Smooth muscle cell (in vitro differentiated cells): Measurements from ENCODE around the gene ZNF474. TPM values are rescaled to one million over a fixed set of nuclear protein-coding genes. Genes with fewer than 3 reads are reported as not detected.

Experiments used
- DNase-seq: peaks from one replicate; lab custom pipeline; 2025; ENCODE audit not compliant: unreplicated experiment; lab: John Stamatoyannopoulos, UW
- H2AFZ ChIP-seq: fragments of 200-600 bp; sonication (generic); 2 replicates; pipeline ENCODE4 v1.6.0; 2016; ENCODE audit warnings: antibody characterized with exemption, low read depth, mild to moderate bottlenecking
- H3F3A ChIP-seq: fragments of 200-600 bp; sonication (generic); 2 replicates; pipeline ENCODE4 v1.6.0; 2017; ENCODE audit warnings: antibody characterized with exemption, low read depth
- H3K27ac ChIP-seq: fragments of 200-600 bp; sonication (generic); 2 replicates; pipeline ENCODE4 v1.5.1; 2016; ENCODE audit warnings: low read depth, mild to moderate bottlenecking
- H3K27me3 ChIP-seq: fragments of 200-600 bp; sonication (generic); 2 replicates; pipeline ENCODE4 v1.6.1; 2016; ENCODE audit warnings: low read depth, mild to moderate bottlenecking
- H3K36me3 ChIP-seq: fragments of 200-600 bp; sonication (generic); 2 replicates; pipeline ENCODE4 v1.5.1; 2016; ENCODE audit warnings: low read depth
- H3K4me1 ChIP-seq: fragments of 200-600 bp; sonication (generic); 2 replicates; pipeline ENCODE4 v1.5.1; 2016; ENCODE audit warnings: low read depth
- H3K4me2 ChIP-seq: fragments of 200-600 bp; sonication (generic); 2 replicates; pipeline ENCODE4 v1.6.0; 2016; ENCODE audit warnings: mild to moderate bottlenecking
- H3K4me3 ChIP-seq: fragments of 200-600 bp; sonication (generic); 2 replicates; pipeline ENCODE4 v1.5.1; 2016; ENCODE audit warnings: mild to moderate bottlenecking
- H3K79me2 ChIP-seq: fragments of 200-600 bp; sonication (generic); 2 replicates; pipeline ENCODE4 v1.6.0; 2016; ENCODE audit warnings: low read depth, mild to moderate bottlenecking
- H3K9ac ChIP-seq: fragments of 200-600 bp; sonication (generic); 2 replicates; pipeline ENCODE4 v1.6.0; 2016; ENCODE audit warnings: low read depth
- H3K9me3 ChIP-seq: fragments of 200-600 bp; sonication (generic); replicated peaks from 2 replicates; pipeline ENCODE4 v1.5.1; 2016; ENCODE audit warnings: low read depth
- H4K20me1 ChIP-seq: fragments of 200-600 bp; sonication (generic); 2 replicates; pipeline ENCODE4 v1.6.0; 2016; ENCODE audit warnings: low read depth
- CTCF ChIP-seq: fragments of 200-600 bp; sonication (generic); IDR thresholded peaks from 2 replicates; pipeline ENCODE4 v1.5.1; 2017; ENCODE audit warnings: borderline replicate concordance, mild to moderate bottlenecking, antibody characterized with exemption; ENCODE audit not compliant: insufficient read depth, poor library complexity, severe bottlenecking
- WGBS: methylation state at CpG from one replicate; pipeline ENCODE4 v1.1.7; 2016; ENCODE audit warnings: low lambda C conversion rate; 5-methylcytosine and 5-hydroxymethylcytosine counted together
- polyA plus RNA-seq: library from polyadenylated mRNA; unstranded; fragments of >200 nt; fragmentation: Nextera tagmentation; extraction: Ambion mirVana; gene quantifications from 2 replicates; pipeline ENCODE4 v1.2.1, GENCODE V29; 2016
- total RNA-seq: library from RNA; depleted of rRNA; stranded (reverse); fragments of >200 nt; gene quantifications from 2 replicates; pipeline ENCODE4 v1.2.3, GENCODE V29; 2014

ZNF474 gene
- total RNA-seq, result 1.1 and 3.3 TPM in 2 replicates
- 0.82 and 2.2 TPM in 2 replicates for polyA plus RNA-seq

GRCh38 chr5:122129306-122129705, at the start of gene ZNF474:
Gene ZNF474, plus strand, starts transcription at chr5:122129546. Its CDS starts 22,445 bp downstream, at chr5:122151991.
- Histone ChIP-seq H3F3A (no peaks in the 10 kb centered on the region), H3K27me3 (no peaks in the 10 kb centered on the region), H3K4me2 (peak within 1 kb of the TSS; percentile 75), H3K27ac (peak within 1 kb of the TSS; percentile 98), H3K9me3 (no peaks in the 10 kb centered on the region), H3K9ac (peak within 1 kb of the TSS; percentile 94), H3K4me3 (peak within 1 kb of the TSS; percentile 2), H2AFZ (no peak within 1 kb of the TSS), H3K79me2 (no peaks in the 10 kb centered on the region), H4K20me1 (no peaks in the 10 kb centered on the region), H3K36me3 (no peaks in the 10 kb centered on the region), H3K4me1 (peaks cover 26% of the 10 kb centered on the region)
- WGBS, result 23% methylated on average over 4 of the region's 4 CpGs
- DNase-seq, result no peak
- no peak for TF ChIP-seq CTCF

- Histone ChIP-seq H3F3A (no peaks in the 10 kb centered on the region), H3K9ac (no peak overlapping the region), H3K36me3 (no peaks in the 10 kb centered on the region), H3K4me1 (peaks cover 6% of the 10 kb centered on the region), H3K27ac (no peak overlapping the region), H2AFZ (no peak overlapping the region), H4K20me1 (peaks cover 4% of the 10 kb centered on the region), H3K9me3 (no peaks in the 10 kb centered on the region), H3K27me3 (no peaks in the 10 kb centered on the region), H3K4me2 (no peak overlapping the region), H3K79me2 (peaks cover 7% of the 10 kb centered on the region), H3K4me3 (no peak overlapping the region)
- TF ChIP-seq CTCF, result no peak
- 81% methylated on average over 2 of the region's 2 CpGs for WGBS
- DNase-seq, result no peak
Observed at GRCh38 chr5:122081541-122081940, 47.8 kb upstream of the ZNF474 start.

- WGBS, result 81% methylated on average over 1 of the region's 1 CpG
- Histone ChIP-seq H3K27me3 (no peaks in the 10 kb centered on the region), H3K9me3 (no peaks in the 10 kb centered on the region), H2AFZ (no peak overlapping the region), H3K36me3 (no peaks in the 10 kb centered on the region), H3K9ac (no peak overlapping the region), H3F3A (no peaks in the 10 kb centered on the region), H4K20me1 (no peaks in the 10 kb centered on the region), H3K4me1 (peaks cover 6% of the 10 kb centered on the region), H3K4me3 (no peak overlapping the region), H3K27ac (no peak overlapping the region), H3K4me2 (no peak overlapping the region), H3K79me2 (no peaks in the 10 kb centered on the region)
- no peak for TF ChIP-seq CTCF
- DNase-seq, result no peak
Observed at GRCh38 chr5:122083535-122083934, 45.8 kb upstream of the ZNF474 start.

- 79% methylated on average over 3 of the region's 3 CpGs for WGBS
- Histone ChIP-seq H3K9ac (no peak overlapping the region), H3K9me3 (no peaks in the 10 kb centered on the region), H4K20me1 (no peaks in the 10 kb centered on the region), H3K4me1 (peaks cover 2% of the 10 kb centered on the region), H3K27ac (no peak overlapping the region), H3K79me2 (no peaks in the 10 kb centered on the region), H3K36me3 (no peaks in the 10 kb centered on the region), H2AFZ (no peak overlapping the region), H3F3A (no peaks in the 10 kb centered on the region), H3K4me2 (no peak overlapping the region), H3K4me3 (no peak overlapping the region), H3K27me3 (no peaks in the 10 kb centered on the region)
- no peak for TF ChIP-seq CTCF
- DNase-seq, result no peak
Observed at GRCh38 chr5:122085041-122085440, 44.3 kb upstream of the ZNF474 start.
